ENCODE measurements around the gene ARL2.
A peak's percentile ranks its signal among the peaks of the same experiment; 100 is the strongest.
"Not testable (repeated sequence)": the region's sequence is repeated elsewhere in the genome, so short reads cannot be mapped to it uniquely, and the experiment has no call there.

Gene ARL2

DNA sequence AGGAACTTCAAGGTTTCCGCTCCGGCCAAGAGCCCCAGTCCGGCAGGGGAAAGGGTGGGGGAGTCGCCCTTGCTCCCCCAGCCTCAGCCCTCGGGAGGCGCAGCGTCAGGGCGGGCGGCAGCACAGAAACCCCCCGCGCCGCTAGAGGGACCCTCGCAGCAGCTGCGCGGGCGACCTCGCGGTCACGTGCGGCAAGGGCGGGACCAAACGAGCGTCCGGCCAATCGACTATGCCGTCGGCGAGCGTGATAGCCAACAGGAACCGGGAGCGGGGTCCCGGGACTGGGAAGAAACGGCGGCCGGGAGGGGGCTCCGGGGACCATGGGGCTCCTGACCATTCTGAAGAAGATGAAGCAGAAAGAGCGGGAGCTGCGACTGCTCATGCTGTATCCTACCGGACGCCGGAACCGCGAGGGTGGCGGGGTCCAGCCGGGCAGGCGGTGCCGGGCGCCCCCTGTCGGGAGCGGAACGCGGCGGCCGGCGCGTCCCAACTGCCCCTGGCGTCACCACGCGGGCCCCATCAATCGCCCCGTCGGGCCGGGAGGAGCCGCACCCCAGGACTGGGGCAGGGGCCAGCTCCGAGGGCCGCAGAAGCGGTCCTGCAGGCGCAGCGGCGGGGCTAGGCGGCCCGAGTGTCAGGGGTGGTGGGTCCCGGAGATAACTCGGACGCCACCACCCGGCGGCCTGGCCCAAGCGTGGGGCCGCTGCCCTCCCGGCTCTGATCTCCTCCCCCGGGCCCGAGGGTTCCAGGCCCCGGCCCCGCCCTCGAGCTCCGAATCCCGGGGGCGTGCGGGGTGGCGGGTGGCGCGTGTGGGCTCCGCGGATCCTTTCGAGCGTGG is at the start of gene ARL2:
Gene ARL2, plus strand, starts transcription at position 273 of the 838 bp plus-strand sequence. Its CDS starts 48 bp downstream, at position 321.
- DNase-seq = peak; percentile 37

DNA sequence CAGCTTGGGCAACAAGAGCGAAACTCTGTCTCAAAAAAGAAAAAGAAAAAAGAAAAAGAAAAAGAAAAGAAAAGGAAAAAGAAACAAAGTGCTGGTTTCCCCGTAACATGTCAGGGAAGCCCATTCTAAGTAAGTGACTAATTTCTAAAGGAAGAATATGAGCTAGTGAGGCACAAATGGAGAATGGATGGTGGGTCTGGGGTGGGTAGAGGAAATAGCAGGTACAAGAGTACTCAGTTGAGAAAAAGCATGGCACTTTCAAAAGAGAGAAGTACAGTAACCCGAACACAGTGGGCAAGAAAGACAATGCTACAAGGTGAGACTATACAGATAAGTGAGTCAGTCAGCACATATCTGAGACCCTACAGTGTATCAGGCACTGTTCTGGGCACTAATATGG is 46.6 kb upstream of the ARL2 start:
- DNase-seq = no peak

DNA sequence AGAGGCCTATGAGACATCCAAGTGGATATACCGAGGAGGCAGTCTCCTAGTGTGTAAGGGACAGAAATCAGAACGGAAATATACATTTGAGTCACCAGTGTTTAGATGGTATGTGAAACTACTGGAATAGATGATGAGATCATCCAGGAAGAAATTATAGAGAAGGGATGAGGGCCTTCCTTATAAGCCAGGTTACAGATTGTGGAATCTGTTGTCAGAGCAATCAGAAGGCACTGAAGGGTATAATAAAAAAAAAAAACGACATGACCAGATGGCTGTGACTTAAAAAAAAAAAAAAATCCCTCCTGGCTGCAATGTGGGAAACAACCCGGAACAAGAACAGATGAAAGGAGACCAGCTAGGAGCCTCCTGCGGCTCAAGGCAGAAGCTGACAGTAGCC is 44.8 kb upstream of the ARL2 start:
- no peak for DNase-seq

DNA sequence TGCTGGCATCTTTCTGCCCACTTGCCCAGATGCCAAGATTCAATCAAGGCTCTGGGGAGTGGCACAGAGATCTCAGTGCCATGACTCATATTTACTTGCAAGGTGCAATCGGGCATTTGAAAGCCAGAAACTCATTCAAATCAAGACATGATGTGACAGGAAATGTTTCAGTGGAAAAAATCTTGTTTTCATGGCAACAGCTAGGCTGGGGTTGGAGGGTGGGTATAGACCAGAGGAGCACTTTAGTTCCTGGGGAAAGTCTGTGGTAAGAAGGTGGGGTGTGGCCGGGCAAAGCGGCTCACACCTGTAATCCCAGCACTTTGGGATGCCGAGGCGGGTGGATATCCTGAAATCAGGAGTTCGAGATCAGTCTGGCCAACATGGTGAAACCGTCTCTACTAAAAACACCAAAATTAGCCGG is 43.2 kb upstream of the ARL2 start:
- no peak for DNase-seq

DNA sequence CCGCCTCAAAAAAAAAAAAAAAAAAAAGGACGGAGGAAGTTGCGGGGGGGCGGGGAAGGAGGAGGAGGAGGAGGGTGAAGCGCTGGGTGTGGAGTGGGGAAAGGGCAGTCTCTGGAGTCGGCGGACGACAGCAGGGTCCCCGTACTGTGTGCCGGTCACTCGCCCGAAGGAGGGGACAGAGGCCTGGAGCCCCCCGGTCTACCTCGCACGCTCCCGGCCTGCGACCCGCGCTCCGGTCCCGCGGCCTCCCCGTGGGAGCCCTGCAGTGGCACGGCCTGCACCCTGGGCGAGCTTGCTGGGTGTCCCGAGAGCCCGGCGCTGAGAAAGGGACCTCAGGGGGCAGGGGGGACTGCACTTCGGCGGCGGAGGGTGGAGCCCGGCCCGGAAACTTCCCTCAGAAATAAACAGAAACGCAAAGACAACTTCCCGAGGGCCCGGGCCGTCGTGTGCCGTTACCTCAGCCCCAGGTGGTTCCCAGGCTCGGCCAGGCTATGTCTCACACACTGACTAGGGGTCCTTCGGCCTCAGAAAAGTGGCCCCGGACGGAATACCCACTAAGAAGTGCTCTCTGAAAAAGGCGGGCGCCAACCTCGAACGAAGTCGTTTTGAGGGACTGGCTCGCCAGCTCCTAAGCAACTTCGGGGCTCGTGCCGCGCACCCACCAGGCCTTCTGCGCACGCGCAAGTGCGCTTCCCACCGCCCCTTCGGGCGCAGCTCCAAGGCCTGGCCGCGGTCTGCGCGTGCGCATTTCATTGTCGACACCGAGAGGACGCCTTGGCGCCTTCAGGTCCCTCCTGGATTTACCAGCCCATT is 42.3 kb upstream of the ARL2 start, which contains the start of gene MAJIN:
Gene MAJIN, minus strand, starts transcription at position 688 of the 813 bp plus-strand sequence. CDS start 12,703 bp downstream, outside the sequence.
- no peak for DNase-seq

DNA sequence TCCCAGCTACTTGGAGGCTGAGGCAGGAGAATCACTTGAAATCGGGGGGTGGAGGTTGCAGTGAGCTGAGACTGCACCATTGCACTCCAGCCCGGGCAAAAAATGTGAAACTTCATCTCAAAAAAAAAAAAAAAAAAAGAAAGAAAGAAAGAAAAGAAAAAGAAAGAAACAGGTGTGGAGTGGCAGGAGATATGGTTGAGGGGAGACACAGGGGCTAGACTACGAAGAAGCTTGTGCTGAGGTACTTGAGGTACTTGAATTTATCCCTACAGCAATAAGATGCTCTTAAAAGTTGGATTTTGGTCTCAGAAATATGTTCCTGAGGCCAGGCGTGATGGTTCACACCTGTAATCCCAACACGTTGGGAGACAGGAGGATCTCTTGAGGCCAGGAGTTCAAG is 39.8 kb upstream of the ARL2 start:
- no peak for DNase-seq

DNA sequence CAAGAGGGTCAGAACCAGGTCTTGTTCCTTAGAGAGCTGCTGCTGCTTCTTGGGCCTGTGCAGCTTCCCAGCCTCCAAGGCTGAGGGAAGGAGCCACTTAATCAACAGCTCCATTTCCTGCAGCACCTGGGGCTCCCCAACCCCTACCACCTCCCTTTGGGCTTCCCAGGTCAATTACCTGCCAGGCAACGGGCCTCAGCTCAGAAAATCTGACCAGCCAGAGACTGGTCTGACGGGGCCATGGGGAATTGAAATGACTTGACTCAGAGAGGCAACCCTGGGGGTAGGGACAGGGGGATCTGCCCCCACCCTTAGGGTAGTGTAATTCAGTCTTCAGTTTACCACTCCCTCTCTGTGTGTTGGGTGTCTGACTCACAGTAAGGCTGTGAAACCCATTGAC is 37.3 kb upstream of the ARL2 start:
- DNase-seq = no peak

DNA sequence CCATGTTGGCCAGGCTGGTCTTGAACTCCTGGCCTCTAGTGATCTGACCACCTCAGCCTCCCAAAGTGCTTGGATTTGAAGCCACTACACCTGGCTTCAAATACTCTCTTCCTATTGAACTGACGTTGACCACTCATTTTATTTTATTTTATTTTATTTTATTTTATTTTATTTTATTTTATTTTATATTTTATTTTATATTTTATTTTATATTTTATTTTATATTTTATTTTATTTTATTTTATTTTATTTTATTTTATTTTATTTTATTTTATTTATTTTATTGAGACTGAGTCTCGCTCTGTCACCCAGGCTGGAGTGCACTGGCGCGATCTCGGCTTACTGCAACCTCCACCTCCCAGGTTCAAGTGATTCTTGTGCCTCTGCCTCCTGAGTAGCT is 30.6 kb upstream of the ARL2 start:
- DNase-seq = not testable (repeated sequence)

DNA sequence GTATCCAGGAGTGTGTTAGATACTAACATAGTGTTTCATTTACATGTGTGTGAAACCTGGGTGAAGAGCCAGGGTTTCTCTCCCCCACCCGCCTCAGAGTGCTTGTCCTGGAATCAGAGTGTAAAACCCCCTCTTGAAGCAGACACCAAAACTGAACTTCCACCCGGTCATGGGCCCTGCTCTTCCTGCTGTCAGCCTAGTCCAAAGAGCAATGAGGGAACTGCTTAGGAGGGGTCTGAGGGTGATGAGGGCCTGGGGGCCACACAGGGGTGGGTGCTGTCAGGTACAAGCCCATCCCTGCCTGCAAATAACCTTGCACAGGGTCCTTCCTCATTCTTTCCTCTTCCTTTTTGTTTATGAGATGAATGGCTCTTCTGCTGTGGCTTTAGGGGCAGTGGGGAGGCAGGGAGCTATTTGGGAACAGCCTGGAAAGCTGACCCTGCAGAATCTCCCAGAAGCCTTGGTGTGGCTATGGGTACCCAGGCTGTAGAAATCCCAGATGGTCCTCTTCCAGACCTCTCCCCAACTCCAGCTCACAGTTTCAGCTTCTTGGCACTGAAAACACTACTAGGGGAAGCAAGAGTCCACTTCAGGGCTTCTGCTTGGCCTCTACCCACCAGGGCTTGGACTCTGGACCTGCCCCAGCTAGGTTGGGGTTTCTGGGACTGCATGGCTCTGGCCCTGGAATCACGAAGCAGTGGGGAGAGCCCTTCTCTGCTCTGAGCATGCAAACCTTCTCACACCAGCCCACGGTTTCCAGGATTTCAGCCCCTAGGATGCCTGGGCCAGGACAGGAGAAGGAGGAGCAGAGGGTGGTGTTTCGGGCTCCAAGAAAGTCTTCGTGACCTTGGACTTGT is 25.7 kb upstream of the ARL2 start:
- DNase-seq = no peak

DNA sequence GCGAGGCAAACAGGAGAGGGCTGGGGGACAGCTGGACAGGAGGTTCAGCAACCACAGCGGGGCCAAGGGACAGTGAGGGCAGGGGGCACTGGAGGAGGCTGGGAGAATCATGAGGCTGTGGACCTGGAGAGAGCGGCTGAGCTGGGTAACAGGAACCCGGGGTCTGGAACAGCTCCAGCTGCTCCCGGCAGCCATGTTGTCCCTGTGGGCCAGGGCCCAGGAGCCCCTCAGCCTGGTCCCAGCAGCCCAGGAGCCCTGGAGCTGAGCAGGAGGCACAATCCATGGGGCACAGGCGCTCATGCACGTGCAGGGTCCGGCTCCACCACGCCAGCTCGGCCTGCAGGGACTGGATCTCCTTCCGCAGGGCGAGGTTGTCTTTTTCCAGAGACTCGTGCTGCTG is 24.5 kb upstream of the ARL2 start:
- DNase-seq = no peak

DNA sequence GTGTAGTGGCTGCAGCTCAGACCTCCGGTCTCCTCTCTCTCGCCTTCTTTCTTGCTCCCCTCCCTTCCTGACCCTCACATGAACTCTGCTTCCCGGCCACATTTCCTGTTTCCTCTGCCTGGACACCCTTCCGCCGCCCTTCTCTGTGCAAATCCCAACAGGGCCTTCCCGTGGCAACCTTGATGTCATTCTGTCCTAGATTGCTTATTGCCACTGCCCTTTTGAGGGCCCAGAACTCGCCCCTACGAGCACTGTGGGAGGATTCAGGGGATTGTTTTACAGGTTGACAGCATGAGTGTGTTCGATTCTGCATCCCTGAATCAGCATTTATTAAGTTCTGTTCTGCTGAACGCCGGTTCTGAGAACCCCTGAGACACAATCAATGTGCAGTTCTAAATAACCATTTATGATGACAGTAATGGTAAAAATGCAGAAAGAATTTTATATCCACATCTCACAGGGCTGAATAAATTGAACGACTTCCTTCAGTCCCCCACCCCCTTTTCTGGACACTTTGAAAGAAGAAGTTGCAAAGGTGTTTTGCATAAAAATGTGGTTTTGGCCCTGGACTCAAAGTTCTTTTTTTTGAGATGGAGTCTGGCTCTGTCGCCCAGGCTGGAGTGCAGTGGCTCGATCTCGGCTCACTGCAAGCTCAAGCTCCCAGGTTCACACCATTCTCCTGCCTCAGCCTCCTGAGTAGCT is 23.6 kb upstream of the ARL2 start:
- DNase-seq = no peak

DNA sequence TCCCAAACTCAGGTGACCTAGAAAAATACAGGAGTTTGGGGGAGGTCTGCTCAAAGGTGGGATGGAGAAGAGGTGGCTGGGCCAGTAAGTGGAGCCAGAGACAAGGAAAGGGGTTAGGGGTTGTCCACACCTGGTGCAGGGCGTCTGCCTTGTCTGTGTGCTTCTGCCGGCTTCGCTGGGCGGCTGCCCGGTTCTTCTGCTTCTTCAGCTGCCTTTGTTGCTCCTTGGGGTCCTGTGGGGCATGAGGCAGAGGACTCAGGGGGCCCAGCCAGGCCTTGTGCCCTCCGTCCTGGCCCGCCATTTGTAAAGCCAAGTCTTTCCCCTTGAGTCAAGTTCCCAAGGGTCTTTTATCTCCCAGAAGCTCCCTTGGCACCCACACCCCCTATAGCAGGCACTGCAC is 19.6 kb upstream of the ARL2 start:
- no peak for DNase-seq

DNA sequence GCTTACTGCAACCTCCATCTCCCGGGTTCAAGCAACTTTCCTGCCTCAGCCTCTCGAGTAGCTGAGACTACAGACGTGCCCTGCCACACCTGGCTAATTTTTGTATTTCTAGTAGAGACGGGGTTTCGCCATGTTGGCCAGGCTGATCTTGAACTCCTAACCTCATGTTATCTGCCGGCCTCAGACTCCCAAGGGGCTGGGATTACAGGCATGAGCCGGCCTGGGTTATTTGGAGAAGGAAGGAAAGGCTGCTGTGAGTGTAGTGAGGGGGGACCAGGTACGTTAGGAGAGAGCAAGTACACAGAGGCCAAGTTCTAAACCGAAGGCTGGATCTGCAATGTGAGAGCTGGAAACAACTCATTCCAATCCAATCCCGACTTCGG is 17.6 kb upstream of the ARL2 start:
- no peak for DNase-seq

DNA sequence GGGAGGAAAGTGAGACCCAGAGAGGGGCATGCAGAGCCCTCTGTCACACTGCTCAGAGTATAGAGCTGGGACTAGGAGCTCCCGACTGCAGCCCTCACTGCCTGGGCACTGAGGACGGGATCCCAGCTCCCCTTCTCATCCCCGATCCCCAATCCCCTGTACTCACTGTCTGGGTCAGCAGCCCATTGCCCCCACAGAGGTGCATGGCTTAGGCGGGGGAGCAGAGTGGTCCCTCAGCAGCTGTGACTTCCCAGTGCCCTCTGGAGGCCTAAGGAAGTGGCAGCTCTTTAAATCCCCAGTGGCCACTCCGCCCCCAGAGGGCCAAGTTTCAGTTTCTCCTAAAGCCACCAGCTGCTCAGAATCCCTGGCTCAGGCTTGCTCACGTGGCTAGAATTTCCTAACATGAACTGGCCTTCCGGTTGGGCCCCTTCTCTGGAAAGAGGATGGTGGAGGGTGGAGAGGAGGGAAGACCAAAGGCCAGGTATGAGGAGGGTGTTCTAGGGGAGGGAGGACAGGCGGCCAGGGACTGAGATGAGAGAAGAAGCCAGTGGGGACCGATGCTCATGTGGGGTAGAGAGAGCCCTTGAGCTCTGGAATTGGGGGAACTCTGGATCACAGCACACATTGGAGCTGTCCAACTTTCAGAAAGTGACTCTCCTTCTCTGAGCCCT is 17.1 kb upstream of the ARL2 start, which contains the start of gene BATF2:
Gene BATF2, minus strand, starts transcription at position 262 of the 671 bp plus-strand sequence. Its CDS starts 57 bp downstream, at position 205.
- no peak for DNase-seq

DNA sequence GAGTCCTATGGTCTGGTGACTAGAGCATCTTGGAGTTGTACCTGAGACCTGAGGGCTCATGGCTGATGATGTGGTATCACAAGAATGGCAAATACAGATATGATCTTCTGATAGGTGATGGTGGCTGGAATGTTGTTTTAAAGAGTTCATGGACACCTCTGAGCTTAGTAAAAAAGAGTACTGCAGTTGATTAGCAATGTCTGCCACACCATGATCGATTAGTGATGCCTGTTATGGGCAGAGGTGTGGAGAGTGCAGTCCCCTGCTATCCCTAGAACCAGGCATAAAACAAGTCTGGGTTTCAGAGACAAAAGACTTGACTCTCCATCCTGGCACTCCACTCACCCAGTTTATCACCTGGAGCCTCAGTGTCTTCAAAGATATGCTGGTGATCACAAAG is 15.8 kb upstream of the ARL2 start:
- DNase-seq = no peak

DNA sequence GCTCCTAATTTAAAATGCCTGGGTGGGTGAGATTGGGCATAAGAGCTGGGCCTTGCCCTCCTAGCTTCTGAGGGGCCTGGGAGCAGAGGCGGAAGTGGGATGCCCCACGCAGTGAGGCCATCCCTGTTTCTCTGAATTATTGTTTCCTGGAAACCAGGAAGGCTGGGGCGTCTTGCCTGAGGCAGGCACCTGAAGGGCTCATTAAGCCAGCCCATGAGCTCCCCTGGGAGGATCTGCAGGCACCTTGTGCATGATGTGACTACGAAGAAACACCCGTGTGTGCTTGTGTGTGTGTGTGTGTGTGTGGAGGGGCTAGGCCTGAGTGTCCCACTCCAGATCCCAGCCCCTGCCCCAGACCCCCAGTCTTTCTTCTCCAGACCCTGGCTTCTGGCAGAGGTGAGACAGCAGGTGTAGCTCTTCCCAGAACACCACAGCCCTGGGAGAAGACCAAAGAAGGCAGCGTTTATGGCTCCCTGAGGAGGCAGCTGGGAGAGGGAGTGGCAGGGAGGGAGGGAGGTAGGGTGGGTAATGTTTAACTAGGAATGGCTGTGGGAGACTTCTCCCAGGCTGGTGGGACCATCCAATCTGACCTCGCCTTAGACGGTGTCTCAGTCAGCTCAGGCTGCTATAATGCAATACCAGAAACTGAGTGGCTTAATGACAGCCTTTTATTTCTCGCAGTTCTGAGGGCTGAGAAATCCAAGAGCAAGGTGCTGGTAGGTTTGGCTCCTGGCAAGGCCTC is 15.1 kb upstream of the ARL2 start:
- no peak for DNase-seq

DNA sequence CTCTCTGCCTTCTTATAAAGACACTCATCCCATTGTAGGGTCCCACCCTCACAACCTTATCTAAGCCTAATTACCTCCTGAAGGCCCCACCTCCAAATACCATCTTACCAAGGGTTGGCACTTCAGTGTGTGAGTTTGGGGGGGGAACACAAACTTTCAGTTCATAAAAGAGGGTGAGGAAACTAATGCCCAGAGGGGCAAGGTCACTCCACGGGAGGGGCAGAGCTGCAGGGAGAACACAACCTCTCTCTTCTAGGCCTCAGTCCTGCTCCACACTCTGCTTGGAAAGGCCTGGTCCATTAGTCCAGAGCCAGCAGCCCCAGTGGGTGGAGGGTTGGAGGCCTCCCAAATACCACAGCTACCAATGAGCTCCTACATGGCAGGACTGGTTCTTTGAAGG is 14.5 kb upstream of the ARL2 start:
- no peak for DNase-seq

DNA sequence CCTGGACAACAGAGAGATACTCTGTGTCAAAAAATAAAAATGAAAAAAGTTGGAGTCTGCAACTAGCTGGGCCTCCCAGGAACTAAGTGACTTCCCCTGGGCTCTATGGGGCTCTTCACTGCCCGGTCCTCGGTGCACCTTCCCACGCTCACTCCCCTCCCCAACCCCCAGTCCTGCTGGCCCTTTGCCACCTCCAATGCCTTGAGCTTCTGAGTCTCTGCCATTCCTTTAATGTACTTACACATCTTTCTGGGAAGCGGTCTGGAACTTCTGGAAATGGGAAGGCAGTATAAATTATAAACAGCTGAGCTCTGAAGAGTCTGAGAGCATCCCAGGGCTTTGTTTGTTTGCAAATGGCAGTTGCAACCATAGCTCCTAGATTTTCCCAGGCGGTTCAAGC is 11.3 kb upstream of the ARL2 start:
- DNase-seq = no peak

DNA sequence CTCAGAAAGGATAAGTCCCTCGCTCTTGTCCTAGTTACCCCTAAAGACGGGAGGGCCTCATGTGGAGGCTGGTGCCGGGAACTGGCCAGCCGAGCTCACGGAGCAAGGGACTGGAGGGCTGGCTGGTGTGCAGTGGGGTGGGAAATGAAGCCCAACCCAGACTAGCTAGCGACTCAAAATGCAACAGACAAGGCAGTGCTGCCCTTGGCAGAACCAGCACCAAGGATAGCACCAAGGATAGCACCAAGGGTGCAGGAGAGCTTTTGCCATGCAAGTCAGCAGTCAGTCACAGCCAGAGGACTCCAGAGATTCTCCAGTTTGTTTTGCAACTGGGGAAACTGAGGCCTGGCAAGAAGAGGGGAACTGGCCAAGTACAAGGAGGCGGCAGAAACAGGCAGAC is 10.7 kb upstream of the ARL2 start:
- DNase-seq = no peak

DNA sequence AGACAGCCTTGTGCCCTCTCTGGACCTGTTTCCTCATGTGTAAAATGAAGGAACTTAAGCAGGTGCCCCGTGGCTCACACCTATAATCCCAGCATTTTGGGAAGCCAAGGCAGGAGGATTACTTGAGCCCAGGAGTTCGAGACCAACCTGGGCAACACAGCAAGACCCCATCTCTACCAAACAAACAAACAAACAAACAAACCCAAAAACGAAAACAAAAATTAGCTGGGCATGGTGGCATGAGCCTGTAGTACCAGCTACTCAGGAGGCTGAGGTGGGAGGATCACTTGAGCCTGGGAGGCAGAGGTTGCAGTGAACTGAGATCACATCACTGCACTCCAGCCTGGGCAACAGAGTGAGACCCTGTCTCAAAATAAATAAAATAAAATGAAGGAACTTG is 10.0 kb upstream of the ARL2 start:
- not testable (repeated sequence) for DNase-seq

DNA sequence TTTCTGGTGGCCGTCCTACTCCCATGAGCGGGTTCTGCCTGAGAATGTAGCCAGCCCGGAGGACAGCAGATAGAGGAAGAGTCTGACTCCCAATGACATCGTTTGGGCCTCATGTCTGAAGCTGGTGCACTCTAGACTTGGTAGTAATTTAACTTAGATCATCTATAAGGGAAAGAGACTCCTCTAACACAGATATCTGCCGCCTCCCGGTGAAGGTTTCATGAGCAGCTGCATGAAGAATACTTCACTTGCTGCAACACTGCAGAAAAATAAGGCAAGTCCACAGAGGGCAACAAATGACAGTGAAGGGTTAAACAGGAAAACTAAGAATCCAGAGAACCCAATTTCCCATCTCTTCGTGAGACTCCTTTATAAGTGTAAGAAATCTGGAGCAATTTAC is 5.9 kb upstream of the ARL2 start:
- DNase-seq = no peak
